Activated T-cell treated with anti-CD3 and anti-CD28 coated beads for 1 hour (primary cell): ENCODE results near the gene CCDC70.
"Not testable (repeated sequence)": the region's sequence is repeated elsewhere in the genome, so short reads cannot be mapped to it uniquely, and the experiment has no call there.

Experiments
- DNase-seq: peaks from one replicate; pipeline ENCODE4 v3.0.0-alpha.2; 2020; ENCODE audit warnings: low read depth

The CCDC70 gene

DNA sequence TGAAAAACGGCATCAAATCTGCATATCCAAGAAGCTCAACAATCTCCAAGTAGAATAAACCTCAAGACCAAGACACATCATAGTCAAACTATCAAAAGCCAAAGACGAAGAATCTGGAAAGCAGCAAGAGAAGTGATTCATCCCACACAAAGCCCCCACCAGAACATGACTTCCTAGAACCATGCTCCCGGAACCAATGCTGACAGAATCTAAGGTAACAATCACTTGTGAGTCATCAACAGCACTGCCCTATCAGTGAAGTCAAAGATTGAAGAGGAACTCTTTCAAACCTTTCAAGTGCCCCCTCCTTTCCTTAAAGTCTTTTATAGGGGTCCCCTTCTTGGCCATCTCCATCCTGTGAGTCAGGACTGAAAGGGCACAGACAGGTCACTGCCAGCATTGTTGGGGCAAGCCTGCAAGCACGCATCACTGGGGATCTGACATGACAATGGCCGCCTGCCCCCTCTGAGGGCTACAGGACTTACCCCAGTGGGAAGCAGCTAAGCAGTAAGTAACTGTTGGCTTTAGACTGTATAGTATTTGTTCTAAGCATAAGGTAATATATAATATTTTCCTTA lies at the start of gene CCDC70:
TSS of gene CCDC70 (plus strand) at position 247 of the 578 bp plus-strand sequence. CDS start 3,443 bp downstream, outside the sequence.
- no peak for DNase-seq

DNA sequence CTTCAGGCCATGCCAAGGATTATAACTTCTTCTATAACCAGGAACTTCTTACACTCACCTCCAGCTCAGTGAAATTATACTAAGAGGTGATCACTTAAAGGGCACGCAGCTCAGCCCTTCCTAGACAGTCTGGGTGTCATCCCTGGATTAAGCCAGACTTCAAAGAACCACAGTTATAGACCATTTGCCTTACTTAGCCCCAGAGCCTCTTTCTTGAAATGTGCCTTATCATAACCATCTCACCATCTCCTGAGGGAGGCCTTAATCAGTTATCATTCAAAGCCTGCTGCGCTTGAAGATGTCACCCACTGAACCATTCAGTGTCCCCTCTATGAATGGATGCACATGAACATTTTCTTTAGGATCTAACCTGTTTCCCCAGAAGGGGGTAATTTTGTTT lies 47.7 kb upstream of the CCDC70 start:
- no peak for DNase-seq

DNA sequence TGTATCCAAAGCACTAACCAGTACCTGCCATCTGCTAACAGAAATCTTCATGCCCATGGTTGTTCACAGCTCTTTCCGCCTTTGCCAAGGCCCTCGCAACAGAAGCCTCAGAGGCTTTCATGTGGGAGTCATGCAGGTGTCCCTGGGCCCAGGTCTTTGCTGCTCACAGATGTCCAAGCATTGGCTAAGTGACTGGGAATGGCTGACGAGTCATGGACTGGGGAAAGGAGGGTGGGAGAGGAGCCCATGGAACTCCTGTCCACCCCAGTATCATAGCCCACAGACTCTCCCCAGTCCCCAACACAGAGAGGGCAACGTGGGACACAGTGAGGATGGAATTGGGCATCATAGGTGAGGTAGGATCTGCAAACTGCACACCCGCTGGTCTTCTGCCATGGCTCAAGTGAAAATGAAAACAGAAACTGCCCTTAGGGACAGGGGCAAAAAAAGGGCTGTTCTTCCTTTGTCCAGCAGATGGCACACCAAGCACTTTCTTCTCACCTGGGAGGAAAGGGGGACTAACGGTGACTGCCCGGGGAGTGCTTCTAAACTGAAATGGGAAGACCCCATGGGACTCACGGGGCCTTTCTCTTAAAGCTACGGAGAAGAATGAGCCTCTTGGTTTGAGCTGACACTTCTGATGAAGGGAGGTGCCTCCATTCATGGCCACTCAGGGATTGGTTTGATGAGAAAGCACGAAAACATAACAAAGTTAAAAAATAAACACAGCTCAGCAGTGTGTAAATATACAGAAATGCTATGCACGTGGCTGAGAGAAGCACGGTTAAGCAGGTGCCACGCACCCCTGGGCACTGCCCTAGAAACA lies 46.7 kb upstream of the CCDC70 start:
- peak; percentile 60 for DNase-seq

DNA sequence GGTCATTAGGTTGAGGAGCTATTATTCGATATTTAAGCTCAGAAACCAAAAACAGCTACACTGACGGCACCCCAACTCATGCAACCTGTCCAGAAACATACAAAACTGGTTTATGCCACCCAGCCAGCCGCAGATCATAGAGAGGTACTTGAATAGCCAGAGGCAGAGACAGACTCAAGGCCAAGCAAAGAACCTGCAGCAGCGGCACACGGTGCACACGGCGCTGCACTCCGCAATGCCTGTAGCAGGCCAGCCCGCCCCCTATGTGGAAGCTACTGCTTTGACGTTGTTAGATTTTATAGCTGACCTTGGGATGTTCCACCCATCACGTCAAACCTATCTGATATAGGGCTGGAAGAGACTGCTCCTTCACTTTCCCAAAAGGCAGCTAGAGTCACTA lies 45.9 kb upstream of the CCDC70 start:
- DNase-seq = no peak

DNA sequence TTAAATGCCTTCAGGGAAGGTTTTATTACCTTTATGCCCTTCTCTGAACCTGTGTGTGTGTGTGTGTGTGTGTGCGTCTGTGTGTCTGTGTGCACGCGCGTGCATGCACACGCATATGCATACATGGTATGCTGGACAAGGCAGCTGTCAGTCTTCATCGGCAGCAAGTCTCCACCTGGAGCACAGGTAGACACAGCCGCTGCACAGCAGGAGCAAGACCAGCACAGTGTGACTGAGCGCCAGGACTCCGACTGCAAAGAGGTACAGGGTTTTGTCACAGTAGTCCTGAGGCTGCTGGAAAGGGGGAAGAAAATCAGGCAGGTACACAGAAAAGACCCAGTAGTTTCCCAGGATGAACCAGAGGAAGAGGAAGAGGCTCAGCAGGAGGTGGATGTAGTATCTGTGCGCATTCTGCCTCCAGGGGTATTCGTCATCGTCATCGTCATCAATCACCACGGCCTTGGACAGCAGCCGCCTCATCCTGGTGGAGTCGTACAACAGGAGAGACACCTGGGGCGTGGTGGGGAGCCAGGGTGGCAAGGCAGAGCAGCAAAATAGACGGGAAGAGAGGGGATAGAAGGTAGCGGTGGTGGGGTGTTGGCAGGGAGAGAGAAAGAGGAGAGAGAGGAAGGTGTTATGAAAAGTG lies 45.0 kb upstream of the CCDC70 start:
- no peak for DNase-seq

DNA sequence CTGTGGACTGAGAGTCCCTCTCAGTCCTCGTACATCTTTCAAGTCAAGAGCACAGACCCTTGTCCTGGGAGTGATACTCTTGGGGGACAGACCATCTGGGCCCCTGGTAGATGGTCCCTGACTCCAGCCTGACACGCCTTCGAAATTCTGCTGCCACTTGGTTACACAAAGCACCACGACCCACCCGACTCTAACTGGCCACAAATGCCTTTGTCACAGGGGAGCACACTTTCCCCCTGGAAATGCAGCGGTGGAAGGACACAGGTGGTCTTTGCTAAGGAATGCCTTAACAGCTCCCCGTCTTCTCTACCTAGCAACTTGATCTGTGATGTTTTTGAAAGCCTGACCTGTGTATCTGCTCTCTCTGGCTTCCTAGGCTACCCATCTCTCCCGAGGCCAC lies 44.1 kb upstream of the CCDC70 start:
- DNase-seq = no peak

DNA sequence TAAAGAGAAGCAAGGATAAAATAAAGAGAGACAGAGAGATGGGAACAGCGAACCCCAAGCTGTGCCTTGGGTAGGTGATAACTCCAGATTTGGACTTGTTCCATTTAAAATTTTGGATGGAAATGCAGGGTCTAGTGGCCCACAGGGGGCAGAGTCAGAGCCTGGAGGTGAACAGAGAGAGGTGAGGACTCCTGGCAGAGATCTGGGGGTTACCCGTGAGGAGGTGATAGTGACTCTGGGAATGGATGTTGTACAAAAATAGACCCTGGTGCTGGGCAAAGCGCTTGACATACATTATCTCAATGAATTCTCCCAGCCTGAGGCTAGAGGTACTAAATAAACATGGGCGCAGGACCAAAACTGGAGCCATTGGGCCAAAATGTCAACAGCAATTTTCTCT lies 43.5 kb upstream of the CCDC70 start:
- DNase-seq = no peak

DNA sequence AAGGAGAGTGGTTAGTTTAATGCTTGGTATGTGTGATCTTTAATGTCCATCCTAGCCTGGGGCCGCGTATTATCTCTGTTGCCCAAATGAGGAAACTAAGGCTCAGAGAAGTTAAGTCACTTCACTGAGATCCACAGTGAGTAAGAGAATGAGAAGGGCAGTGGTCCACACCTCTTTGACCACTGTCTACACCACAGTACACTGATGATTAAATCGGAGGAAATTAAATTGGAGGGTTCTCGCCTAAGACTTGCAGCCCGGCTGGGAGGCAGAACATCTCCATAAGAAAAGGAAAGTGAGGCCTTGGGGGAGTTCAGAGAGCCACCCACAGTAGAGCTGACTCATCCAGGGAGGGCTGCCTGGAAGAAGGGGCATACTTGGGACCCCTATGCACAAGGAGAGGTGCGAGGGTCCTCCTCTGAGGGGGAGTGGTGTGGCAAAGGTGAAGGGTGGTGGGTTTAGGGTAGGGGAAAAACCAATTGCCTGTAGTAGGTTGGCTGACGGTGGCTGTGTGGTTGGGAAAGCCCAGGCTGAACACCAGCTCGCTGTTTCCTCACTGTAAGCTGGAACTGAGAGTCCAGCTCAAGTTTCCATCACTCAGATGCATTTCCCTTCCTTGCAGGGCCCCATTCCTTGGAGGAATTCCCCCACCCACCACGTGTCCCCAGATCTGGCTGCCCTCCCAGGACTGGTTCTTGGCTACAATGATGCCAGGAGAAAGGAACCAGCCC lies 42.8 kb upstream of the CCDC70 start:
- no peak for DNase-seq

DNA sequence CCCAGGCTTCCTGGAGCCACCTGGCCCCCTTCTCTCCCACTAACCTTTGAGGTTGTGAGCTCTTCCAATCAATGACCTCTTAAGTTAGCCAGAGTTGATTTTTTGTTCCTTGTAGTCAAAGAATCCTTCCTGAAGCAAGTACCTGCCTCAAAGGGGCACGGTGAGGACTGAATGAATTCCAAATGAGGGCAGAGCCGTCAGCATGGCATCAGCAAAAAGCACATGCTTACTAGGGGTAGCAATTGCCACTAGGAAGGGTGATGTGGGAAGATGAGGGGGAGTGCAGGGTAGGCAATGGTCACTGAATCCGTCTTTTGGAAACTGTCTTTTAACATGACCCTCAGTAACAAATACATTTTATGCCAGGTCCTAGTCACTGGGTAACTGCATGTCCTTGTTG lies 42.2 kb upstream of the CCDC70 start:
- no peak for DNase-seq

DNA sequence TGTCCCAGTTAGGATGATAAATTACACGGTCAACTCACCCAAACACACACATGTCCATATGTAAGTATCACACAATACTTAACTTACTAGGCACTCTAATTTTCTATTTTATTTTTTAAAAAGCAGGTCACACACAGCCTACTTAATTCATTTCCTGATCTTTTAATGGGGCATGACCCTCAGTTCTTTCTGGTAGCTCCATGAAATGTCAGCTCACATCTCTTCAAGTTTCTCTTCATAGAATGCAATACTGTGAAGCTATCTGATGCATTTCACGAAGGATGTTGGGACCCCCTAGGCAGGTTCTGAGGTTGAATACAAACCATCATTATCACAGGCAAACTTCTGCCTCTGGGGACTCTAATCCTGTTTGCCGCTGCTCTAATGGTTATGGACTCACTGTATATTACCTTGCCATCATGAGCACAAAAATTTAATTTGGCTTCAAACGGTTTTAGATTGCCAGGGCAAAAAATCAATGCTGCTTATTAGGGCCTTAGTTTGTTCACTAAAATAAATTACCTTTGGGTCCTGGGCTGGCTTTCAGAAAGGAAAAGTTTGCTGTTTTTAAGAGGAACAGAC lies 41.7 kb upstream of the CCDC70 start:
- DNase-seq = no peak

DNA sequence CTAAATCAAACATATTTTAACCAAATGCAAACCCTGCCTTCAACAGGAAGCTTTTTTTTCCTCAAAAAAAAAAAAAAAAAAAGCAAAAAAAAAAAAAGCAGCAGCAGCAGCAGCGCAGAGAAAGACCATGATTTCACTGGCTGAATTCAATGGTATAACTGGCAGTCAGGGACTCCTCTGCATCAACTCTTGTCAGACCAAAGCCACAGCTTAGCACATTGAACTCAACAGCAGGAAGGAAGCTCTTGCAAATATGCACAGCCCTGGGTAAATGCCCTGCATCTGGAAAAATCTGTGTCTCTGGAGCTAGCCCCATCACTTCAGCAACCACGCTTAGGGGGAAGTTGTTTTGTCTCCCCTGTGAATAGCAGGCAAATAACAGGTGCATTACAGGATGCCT lies 40.2 kb upstream of the CCDC70 start:
- DNase-seq = no peak

DNA sequence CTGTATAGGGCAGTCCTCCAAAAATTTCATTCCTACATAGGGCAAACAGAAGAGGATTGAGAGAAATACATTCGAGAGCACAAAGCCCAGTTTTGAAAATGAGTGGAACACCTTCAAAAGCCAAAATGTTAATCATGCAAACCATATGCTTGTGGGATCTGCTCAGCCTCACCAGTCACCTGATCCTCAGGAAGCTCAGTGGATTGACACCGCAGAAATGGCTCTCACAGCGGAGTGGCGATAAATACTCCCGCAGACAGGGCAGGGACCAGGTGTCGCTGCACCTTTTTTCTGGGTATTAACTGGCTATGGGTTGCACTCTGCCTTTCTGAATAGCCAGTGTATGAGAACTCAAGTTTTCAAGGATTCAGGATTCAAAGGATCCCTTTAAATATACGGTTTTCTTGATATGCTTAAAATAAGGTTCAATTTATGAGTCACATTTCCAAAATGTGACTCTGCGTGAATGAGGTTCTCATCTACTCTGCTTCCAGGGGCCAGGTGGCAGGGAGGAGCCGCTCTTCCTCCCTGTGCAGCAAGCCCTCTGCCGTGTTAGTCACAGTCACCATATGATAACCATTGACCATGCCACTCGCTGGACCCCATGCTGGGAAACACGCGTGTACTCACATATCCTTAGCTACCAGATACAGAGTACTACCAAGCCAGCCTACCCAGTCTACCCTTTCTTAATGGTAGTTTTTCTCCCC lies 39.5 kb upstream of the CCDC70 start:
- DNase-seq = no peak

DNA sequence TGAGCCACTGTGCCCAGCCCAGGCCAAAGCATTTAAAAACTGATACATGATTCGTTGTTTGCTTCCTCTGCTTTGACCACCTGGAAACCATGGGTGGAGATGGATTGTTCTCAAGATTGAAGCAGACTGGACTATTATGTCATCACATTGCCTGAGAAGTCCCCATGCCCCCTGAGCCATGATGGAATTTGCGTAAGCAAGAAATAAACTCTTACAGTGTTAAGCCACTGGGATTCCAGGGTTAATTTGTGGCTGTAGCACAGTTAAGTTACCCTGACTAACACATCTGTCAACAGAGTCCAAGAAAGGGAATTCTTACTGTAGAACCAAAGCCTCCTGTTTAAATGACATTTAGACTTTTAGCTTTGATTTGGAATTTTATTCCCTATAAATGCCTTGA lies 38.4 kb upstream of the CCDC70 start:
- no peak for DNase-seq

DNA sequence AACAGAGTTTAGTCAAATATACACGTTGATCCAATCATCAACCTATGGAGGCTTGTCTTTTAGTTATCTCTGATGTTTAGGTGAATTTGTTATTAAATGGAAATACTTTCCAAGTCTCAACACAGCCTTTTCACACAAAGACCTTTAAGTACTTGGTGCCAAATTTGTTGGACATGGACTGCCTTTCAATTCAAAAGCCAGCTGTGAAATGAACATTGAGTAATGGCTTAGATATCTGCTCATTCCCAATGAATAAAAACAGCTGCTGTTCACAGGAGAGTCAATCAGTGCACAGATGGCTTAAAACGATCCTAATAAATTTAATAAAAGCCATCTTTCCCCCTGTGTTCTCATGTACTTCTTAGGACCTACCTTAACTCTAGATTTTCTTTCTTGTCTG lies 37.9 kb upstream of the CCDC70 start:
- DNase-seq = no peak

DNA sequence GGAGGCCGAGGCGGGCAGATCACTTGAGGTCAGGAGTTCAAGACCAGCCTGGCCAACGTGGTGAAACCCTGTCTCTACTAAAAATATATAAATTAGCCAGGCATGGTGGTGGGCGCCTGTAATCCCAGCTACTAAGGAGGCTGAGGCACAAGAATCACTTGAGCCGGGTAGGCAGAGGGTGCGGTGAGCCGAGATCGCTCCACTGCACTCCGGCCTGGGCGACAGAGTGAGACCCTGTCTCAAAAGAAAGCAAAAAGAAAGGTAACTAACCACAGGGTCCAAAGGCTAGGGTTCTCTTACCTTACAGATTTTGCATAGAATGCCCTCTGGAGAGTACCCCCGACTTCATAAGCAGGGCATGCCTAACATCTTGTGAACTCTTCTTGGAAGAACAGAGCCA lies 37.1 kb upstream of the CCDC70 start:
- DNase-seq = not testable (repeated sequence)

DNA sequence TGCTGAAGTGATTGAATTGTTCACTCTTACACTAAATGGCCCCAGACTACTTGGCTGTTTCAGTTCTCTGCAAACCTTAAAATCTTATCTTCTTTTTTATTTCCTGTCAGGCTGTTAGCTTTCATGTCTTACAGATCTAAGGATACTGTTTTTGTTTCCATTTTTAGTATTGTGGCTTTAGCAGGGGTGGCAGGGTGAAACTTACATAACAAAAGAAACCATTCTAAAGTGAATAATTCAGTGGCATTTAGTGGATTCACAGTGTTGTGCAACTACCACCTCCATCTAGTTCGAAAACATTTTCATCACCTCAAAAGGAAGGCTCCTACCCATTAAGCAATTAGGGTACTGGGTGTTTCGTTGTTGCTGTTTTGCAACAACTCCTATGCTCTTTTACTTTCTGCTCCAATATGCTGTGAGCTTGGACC lies 36.6 kb upstream of the CCDC70 start:
- DNase-seq = no peak

DNA sequence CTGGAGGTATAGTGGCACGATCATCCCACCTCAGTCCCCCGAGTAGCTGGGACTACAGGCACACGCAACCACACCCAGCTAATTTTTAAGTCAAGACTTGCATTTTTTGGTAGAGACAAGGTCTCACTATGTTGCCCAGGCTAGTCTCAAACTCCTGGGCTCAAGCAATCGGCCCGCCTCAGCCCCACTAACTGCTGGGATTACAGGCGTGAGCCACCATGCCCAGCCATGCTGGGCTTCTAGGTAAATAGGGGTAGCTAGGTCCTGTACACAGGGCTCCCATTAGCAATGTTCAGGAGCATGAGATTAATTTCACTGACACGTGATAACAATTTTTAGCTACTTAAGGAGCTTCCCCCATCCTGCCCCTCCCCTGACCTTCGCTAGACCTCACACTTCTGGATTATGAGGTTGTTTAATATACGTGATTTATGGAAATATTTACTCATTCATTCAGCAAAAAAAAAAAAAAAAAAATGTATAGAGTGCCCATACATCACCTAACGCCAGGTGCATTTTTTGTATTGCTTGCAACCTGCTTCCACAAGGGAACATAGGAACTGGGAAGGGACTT lies 36.0 kb upstream of the CCDC70 start:
- DNase-seq = no peak

DNA sequence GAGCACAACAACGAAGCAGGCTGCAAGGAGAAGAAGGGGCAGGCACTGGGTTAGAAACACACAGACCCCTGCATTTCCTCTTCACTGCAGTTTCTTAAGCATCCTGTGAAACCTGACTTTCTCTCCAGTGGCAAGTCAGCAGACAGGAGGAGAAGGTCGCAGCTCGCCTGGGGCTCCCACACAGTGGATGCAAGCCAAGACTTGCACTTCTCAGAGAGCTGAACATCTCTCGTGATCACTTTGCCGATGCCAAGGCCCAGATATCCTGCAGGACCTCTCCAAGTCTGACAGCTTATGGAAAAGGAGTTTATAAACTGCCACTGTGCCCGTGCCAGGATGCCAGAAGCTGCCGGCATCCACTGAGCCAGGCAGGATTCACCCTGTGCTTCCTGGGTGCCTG lies 35.2 kb upstream of the CCDC70 start:
- no peak for DNase-seq

DNA sequence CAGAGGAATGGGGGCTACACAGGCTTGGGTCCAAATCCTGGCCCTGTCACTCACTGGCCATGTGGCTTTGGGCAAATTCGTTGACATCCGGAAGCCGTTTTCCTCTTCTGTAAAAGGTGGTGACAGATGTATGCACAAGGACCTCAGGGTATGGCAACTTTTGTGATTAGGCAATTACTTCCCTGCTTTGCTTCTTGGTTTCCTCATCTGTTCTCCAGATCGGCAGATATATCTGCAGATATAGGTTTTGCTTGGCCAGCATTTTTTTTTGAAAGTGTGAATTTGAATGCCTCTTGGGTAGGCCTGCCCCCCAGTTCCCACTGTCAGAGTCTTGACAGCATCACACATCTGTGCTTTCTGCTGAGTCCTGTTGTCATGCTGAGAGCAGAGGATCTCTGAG lies 34.5 kb upstream of the CCDC70 start:
- no peak for DNase-seq

DNA sequence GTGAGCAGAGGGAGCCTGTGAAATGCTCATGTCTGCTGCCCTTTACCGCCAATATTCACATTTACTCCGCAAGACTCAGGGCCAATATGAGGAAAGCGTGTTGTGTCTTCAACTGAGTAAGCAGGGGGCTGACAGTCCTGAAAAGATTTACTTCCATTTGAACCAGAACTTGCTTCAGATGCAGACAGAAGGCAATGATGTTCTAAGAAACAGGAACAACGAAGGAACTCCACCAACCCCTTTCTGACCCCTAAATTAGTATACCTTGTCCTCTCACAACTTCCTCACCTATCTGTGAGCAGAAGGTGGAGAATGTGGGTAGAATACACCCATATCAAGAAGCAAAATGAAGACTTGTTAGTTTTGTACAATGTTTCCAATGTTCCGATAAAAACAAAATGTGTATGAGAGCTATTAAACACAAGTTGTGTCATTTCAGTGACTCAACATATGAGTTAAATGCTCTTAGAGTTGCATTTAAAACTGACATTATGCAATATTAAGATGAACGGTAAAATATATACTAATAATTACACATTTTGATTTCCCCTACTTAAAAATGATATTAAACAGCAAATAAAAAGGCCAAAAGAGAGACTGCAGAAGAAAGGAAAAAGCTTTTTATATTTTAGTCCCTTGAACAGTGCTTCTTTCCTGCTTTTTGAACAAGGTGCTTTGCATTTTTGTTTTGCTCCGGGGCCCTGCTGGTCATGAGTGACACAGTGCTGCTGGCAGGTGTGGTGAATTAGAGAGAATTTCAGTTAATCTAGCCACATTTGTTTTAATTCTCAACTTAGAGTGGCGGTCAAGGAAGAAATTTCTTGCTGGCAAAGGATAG lies 32.8 kb upstream of the CCDC70 start:
- no peak for DNase-seq

DNA sequence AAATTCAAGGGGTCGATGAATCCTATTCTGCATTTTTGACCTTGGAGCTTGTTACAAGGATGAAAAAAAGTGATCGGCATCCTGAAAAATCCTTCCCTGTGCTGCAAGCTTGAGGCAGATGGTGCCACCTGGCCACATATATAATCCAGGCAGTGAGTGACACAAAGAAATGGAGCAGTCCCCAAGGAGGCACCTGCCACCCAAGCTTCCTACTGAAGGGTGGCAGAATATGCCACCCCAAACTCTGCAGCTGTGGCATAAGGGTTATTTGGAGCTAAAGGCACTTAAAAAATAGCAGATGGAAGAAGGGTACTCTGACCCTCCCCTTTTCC lies 32.2 kb upstream of the CCDC70 start:
- DNase-seq = no peak
